GM20000 (cell line): ENCODE measurements around the gene PGBD5.

ENCODE experiments used
- DNase-seq: peaks from one replicate; pipeline ENCODE4 v3.0.0; 2012; ENCODE audit warnings: low spot score
- CTCF ChIP-seq: IDR thresholded peaks from 2 replicates; pipeline ENCODE4 v1.5.1; 2012; ENCODE audit warnings: mild to moderate bottlenecking, control low read depth; ENCODE audit errors: extremely low read depth, missing control alignments

The PGBD5 gene

GRCh38 chr1:230316864-230317745, 109.0 kb downstream of the PGBD5 start:
- DNase-seq: no peak
- no peak for TF ChIP-seq CTCF

GRCh38 chr1:230315099-230315498, 111.0 kb downstream of the PGBD5 start:
- no peak for TF ChIP-seq CTCF
- no peak for DNase-seq

GRCh38 chr1:230314142-230314470, 112.0 kb downstream of the PGBD5 start:
- no peak for DNase-seq
- no peak for TF ChIP-seq CTCF

- no peak for DNase-seq
- TF ChIP-seq CTCF: no peak
Observed at GRCh38 chr1:230313453-230314141, 112.5 kb downstream of the PGBD5 start.

GRCh38 chr1:230312676-230313075, 113.5 kb downstream of the PGBD5 start:
- no peak for TF ChIP-seq CTCF
- no peak for DNase-seq

- peak; percentile 84 for TF ChIP-seq CTCF
- peak; percentile 81 for DNase-seq
Observed at GRCh38 chr1:230310381-230311163, 115.6 kb downstream of the PGBD5 start.
